ENCODE results near the gene ZNF605.

Gene ZNF605

GRCh38 chr12:132951649-132952048 is 4.5 kb downstream of the ZNF605 start:
- DNase-seq: no peak
- H3K36me3 ChIP-seq: peaks cover 10% of the 10 kb centered on the region
- TF ChIP-seq CTCF (IDR thresholded peaks at IDR 0.05; ENCODE audit: low read depth, low read length): no peak
- peaks cover 34% of the 10 kb centered on the region for H3K9me3 ChIP-seq (ENCODE audit: severe bottlenecking)
- H3K27me3 ChIP-seq (ENCODE audit: insufficient read depth, low read depth, severe bottlenecking): no peaks in the 10 kb centered on the region
- no peak overlapping the region for H3K4me3 ChIP-seq (ENCODE audit: low read depth, low read length)
- H3K27ac ChIP-seq: no peak overlapping the region

- H3K27me3 ChIP-seq (ENCODE audit: insufficient read depth, low read depth, severe bottlenecking): no peaks in the 10 kb centered on the region
- H3K27ac ChIP-seq: no peak overlapping the region
- H3K36me3 ChIP-seq: peaks cover 12% of the 10 kb centered on the region
- no peak overlapping the region for H3K4me3 ChIP-seq (ENCODE audit: low read depth, low read length)
- peaks cover 37% of the 10 kb centered on the region for H3K9me3 ChIP-seq (ENCODE audit: severe bottlenecking)
- no peak for TF ChIP-seq CTCF (IDR thresholded peaks at IDR 0.05; ENCODE audit: low read depth, low read length)
- DNase-seq: no peak
Observed at GRCh38 chr12:132950844-132951535, 5.1 kb downstream of the ZNF605 start.

DNA sequence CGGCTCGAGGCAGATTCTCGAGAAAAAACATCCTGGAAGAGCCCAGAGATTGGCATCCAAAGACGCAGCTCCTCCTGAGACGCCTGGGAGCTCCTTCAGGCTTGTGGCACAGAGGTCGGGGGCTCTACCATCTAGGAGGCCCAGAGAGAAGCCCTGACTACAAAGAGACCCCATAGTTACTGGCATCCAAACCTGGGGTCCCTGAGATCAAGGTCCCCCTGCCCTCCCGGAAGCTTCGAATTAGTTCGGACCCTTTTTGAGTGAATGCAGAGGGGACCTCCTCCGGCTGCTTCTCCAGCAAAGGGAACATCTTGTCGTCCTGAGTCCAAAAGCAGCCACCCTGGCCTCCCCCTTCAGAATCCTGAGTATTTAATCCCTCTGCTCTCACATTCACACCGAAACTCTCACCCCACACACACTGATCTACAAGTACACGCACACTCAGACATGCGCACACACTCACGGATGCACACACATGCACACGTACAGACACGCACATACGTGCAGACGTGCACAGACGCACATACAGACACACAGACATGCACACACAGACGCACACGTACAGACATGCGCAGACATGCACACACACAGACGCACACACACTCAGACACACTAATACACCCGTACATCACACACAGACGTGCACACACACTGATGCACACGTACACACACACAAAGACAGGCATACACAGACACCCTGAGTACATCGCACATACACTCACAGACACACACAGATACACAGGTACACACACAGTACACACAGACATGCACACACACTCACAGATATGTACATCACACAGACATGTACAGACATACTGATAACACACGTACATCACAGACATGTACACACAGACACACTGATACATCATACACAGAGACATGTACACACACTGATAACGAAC is 5.9 kb downstream of the ZNF605 start:
- TF ChIP-seq CTCF (IDR thresholded peaks at IDR 0.05; ENCODE audit: low read depth, low read length): no peak
- no peak overlapping the region for H3K27ac ChIP-seq
- no peaks in the 10 kb centered on the region for H3K27me3 ChIP-seq (ENCODE audit: insufficient read depth, low read depth, severe bottlenecking)
- H3K4me3 ChIP-seq (ENCODE audit: low read depth, low read length): no peak overlapping the region
- H3K9me3 ChIP-seq (ENCODE audit: severe bottlenecking): peaks cover 40% of the 10 kb centered on the region
- H3K36me3 ChIP-seq: peaks cover 18% of the 10 kb centered on the region
- DNase-seq: no peak

DNA sequence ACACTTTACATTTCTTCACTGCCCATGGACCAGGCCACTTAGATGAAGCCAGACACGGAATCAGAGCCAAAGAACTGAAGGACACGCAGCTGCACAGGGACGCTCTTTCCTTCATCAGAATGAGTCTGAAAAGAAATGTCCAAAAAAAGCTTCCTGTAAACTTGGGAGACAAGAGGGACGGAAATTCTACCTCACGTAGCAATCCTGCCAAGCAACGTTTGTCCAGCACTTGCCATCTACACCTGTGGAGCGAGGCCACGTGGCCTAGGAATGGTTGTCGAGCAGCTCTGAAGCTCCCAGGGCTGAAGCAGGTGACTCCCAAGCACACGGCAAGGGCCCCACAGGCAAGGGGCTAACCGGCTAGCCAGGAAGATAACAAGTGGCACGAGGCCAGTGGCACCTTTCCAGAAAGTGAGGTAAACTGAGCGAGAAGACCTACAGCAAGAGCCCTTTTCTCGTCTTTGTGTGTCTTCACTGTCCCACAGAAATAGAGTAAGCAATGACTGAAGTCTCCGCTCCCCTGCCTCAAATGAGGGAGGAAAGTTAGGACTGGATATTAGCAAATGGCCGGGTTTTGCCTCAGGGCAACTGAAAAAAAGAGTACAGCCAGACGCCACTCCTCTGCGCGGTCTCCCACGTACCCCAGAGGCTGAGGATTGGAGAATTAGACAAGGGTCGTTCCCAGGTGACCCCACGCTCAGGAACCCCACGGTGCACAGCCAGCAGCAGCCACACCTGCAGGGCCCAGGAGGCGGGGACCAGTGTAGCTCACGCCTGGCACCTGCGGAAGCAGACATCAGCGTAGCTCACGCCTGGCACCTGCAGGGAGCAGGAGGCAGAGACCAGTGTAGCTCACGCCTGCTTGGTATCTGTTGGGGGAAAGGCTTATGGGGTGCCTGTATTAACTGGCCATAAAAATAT is 7.7 kb downstream of the ZNF605 start:
- no peak overlapping the region for H3K27ac ChIP-seq
- TF ChIP-seq CTCF (IDR thresholded peaks at IDR 0.05; ENCODE audit: low read depth, low read length): no peak
- H3K4me3 ChIP-seq (ENCODE audit: low read depth, low read length): no peak overlapping the region
- peaks cover 34% of the 10 kb centered on the region for H3K36me3 ChIP-seq
- no peak for DNase-seq
- peaks cover 35% of the 10 kb centered on the region for H3K9me3 ChIP-seq (ENCODE audit: severe bottlenecking)
- no peaks in the 10 kb centered on the region for H3K27me3 ChIP-seq (ENCODE audit: insufficient read depth, low read depth, severe bottlenecking)

GRCh38 chr12:132946246-132946820 is 9.8 kb downstream of the ZNF605 start:
- TF ChIP-seq CTCF (IDR thresholded peaks at IDR 0.05; ENCODE audit: low read depth, low read length): peak; percentile 17; the same call in 1 of the 2 replicates
- Histone ChIP-seq H3K27ac (no peak overlapping the region), H3K36me3 (peaks cover 54% of the 10 kb centered on the region), H3K9me3 (ENCODE audit: severe bottlenecking) (peaks cover 27% of the 10 kb centered on the region), H3K27me3 (ENCODE audit: insufficient read depth, low read depth, severe bottlenecking) (no peaks in the 10 kb centered on the region), H3K4me3 (ENCODE audit: low read depth, low read length) (no peak overlapping the region)
- no peak for DNase-seq

All from WERI-Rb-1 (cell line).